Superior temporal gyrus (tissue), 1 donor: ENCODE measurements around the gene KITLG.
A peak's percentile ranks its signal among the peaks of the same experiment; 100 is the strongest.
"Not testable (repeated sequence)": the region's sequence is repeated elsewhere in the genome, so short reads cannot be mapped to it uniquely, and the experiment has no call there.

Experiments
- DNase-seq: peaks from one replicate; pipeline ENCODE4 v3.0.0-alpha.2; 2016; ENCODE audit errors: extremely low spot score

KITLG gene

GRCh38 chr12:88496429-88496828, 83.8 kb downstream of the KITLG start:
- no peak for DNase-seq

GRCh38 chr12:88495031-88495430, 85.2 kb downstream of the KITLG start:
- no peak for DNase-seq

- DNase-seq = no peak
Observed at GRCh38 chr12:88494520-88494919, 85.8 kb downstream of the KITLG start.

GRCh38 chr12:88493636-88494035, 86.6 kb downstream of the KITLG start:
- DNase-seq = no peak

- no peak for DNase-seq
Observed at GRCh38 chr12:88490425-88490824, 89.8 kb downstream of the KITLG start.

- DNase-seq = no peak
Observed at GRCh38 chr12:88472775-88473174, 107.5 kb downstream of the KITLG start.

- DNase-seq = no peak
Observed at GRCh38 chr12:88472248-88472647, 108.0 kb downstream of the KITLG start.

GRCh38 chr12:88471331-88472045, 108.8 kb downstream of the KITLG start:
- no peak for DNase-seq

- DNase-seq = no peak
Observed at GRCh38 chr12:88469154-88469553, 111.1 kb downstream of the KITLG start.

GRCh38 chr12:88468581-88468980, 111.7 kb downstream of the KITLG start:
- no peak for DNase-seq

- DNase-seq = not testable (repeated sequence)
Observed at GRCh38 chr12:88466708-88467107, 113.6 kb downstream of the KITLG start.

GRCh38 chr12:88458327-88458726, 121.9 kb downstream of the KITLG start:
- no peak for DNase-seq

GRCh38 chr12:88453323-88453722, 126.9 kb downstream of the KITLG start:
- peak; percentile 16 for DNase-seq

- DNase-seq = peak; percentile 5
Observed at GRCh38 chr12:88451205-88451604, 129.1 kb downstream of the KITLG start.

- DNase-seq = no peak
Observed at GRCh38 chr12:88450136-88450535, 130.1 kb downstream of the KITLG start.

- no peak for DNase-seq
Observed at GRCh38 chr12:88448337-88448915, 131.8 kb downstream of the KITLG start.

GRCh38 chr12:88445705-88446394, 134.4 kb downstream of the KITLG start:
- no peak for DNase-seq

GRCh38 chr12:88444481-88444880, 135.8 kb downstream of the KITLG start:
- no peak for DNase-seq
